Activated naive CD8-positive, alpha-beta T cell (primary cell): ENCODE data around the gene ZC3H7A.
"Not testable (repeated sequence)": the region's sequence is repeated elsewhere in the genome, so short reads cannot be mapped to it uniquely, and the experiment has no call there.

ENCODE experiments used
- H3K27ac Mint-ChIP-seq: one replicate; pipeline ENCODE4 v1.8.0; 2021; ENCODE audit warnings: mixed read lengths
- H3K27me3 Mint-ChIP-seq: one replicate; pipeline ENCODE4 v1.8.0; 2021; ENCODE audit warnings: mixed read lengths
- H3K36me3 Mint-ChIP-seq: one replicate; pipeline ENCODE4 v1.8.0; 2021; ENCODE audit warnings: mixed read lengths
- H3K4me1 Mint-ChIP-seq: one replicate; pipeline ENCODE4 v1.8.0; 2021; ENCODE audit warnings: low read depth, mixed read lengths
- H3K4me3 Mint-ChIP-seq: one replicate; pipeline ENCODE4 v1.8.0; 2021; ENCODE audit warnings: mild to moderate bottlenecking, mixed read lengths
- H3K9me3 Mint-ChIP-seq: one replicate; pipeline ENCODE4 v1.8.0; 2021; ENCODE audit warnings: low read depth, mixed read lengths

ZC3H7A gene

GRCh38 chr16:11793840-11794239, 3.2 kb downstream of the ZC3H7A start:
- H3K4me3 Mint-ChIP-seq = peak overlapping the region; percentile 90
- peak overlapping the region; percentile 67 for H3K27ac Mint-ChIP-seq
- H3K27me3 Mint-ChIP-seq = no peaks in the 10 kb centered on the region
- H3K36me3 Mint-ChIP-seq = no peaks in the 10 kb centered on the region
- no peaks in the 10 kb centered on the region for H3K9me3 Mint-ChIP-seq
- peaks cover 71% of the 10 kb centered on the region for H3K4me1 Mint-ChIP-seq

- peaks cover 69% of the 10 kb centered on the region for H3K4me1 Mint-ChIP-seq
- H3K4me3 Mint-ChIP-seq = peak overlapping the region; percentile 54
- peak overlapping the region; percentile 89 for H3K27ac Mint-ChIP-seq
- no peaks in the 10 kb centered on the region for H3K9me3 Mint-ChIP-seq
- no peaks in the 10 kb centered on the region for H3K27me3 Mint-ChIP-seq
- H3K36me3 Mint-ChIP-seq = peaks cover 4% of the 10 kb centered on the region
Measured at GRCh38 chr16:11792410-11793241, 4.4 kb downstream of the ZC3H7A start.

- Mint-ChIP-seq H3K27me3 (no peaks in the 10 kb centered on the region), H3K36me3 (peaks cover 7% of the 10 kb centered on the region), H3K4me3 (peak overlapping the region; percentile 8), H3K9me3 (no peaks in the 10 kb centered on the region), H3K4me1 (peaks cover 82% of the 10 kb centered on the region), H3K27ac (peak overlapping the region; percentile 88)
Measured at GRCh38 chr16:11791144-11791828, 5.8 kb downstream of the ZC3H7A start.

GRCh38 chr16:11788914-11789313, 8.1 kb downstream of the ZC3H7A start:
- peaks cover 76% of the 10 kb centered on the region for H3K4me1 Mint-ChIP-seq
- peaks cover 7% of the 10 kb centered on the region for H3K36me3 Mint-ChIP-seq
- no peak overlapping the region for H3K4me3 Mint-ChIP-seq
- H3K27me3 Mint-ChIP-seq = no peaks in the 10 kb centered on the region
- no peaks in the 10 kb centered on the region for H3K9me3 Mint-ChIP-seq
- peak overlapping the region; percentile 50 for H3K27ac Mint-ChIP-seq

GRCh38 chr16:11784980-11785599, 12.0 kb downstream of the ZC3H7A start:
- peaks cover 75% of the 10 kb centered on the region for H3K4me1 Mint-ChIP-seq
- not testable (repeated sequence) for H3K36me3 Mint-ChIP-seq, H3K27me3 Mint-ChIP-seq, H3K4me3 Mint-ChIP-seq, H3K9me3 Mint-ChIP-seq
- H3K27ac Mint-ChIP-seq = peak overlapping the region; percentile 97

- H3K4me3 Mint-ChIP-seq = not testable (repeated sequence)
Measured at GRCh38 chr16:11784381-11784780, 12.7 kb downstream of the ZC3H7A start.

GRCh38 chr16:11784038-11784369, 13.1 kb downstream of the ZC3H7A start:
- Mint-ChIP-seq H3K4me1 (peaks cover 72% of the 10 kb centered on the region), H3K27ac (peak overlapping the region; percentile 99), H3K4me3 (peak overlapping the region; percentile 87), H3K36me3 (peaks cover 7% of the 10 kb centered on the region), H3K9me3 (no peaks in the 10 kb centered on the region), H3K27me3 (no peaks in the 10 kb centered on the region)

More at GRCh38 chr16:11784381-11784780, 12.7 kb downstream of the ZC3H7A start:
- not testable (repeated sequence) for H3K36me3 Mint-ChIP-seq, H3K27me3 Mint-ChIP-seq, H3K9me3 Mint-ChIP-seq
- Mint-ChIP-seq H3K27ac (peak overlapping the region; percentile 75), H3K4me1 (peaks cover 73% of the 10 kb centered on the region)

GRCh38 chr16:11783319-11784037, 13.6 kb downstream of the ZC3H7A start:
- Mint-ChIP-seq H3K4me1 (peaks cover 68% of the 10 kb centered on the region), H3K9me3 (no peaks in the 10 kb centered on the region), H3K27ac (peak overlapping the region; percentile 99), H3K4me3 (peak overlapping the region; percentile 87), H3K36me3 (peaks cover 7% of the 10 kb centered on the region), H3K27me3 (no peaks in the 10 kb centered on the region)

GRCh38 chr16:11781773-11782172, 15.3 kb downstream of the ZC3H7A start:
- Mint-ChIP-seq H3K4me1 (peaks cover 53% of the 10 kb centered on the region), H3K4me3 (peak overlapping the region; percentile 87), H3K9me3 (no peaks in the 10 kb centered on the region), H3K36me3 (peaks cover 2% of the 10 kb centered on the region), H3K27ac (peak overlapping the region; percentile 99), H3K27me3 (no peaks in the 10 kb centered on the region)

GRCh38 chr16:11780991-11781680, 15.9 kb downstream of the ZC3H7A start:
- no peaks in the 10 kb centered on the region for H3K9me3 Mint-ChIP-seq
- peaks cover 46% of the 10 kb centered on the region for H3K4me1 Mint-ChIP-seq
- no peaks in the 10 kb centered on the region for H3K27me3 Mint-ChIP-seq
- peak overlapping the region; percentile 99 for H3K27ac Mint-ChIP-seq
- H3K4me3 Mint-ChIP-seq = no peak overlapping the region
- H3K36me3 Mint-ChIP-seq = no peaks in the 10 kb centered on the region

GRCh38 chr16:11779074-11779473, 18.0 kb downstream of the ZC3H7A start:
- H3K4me1 Mint-ChIP-seq = peaks cover 37% of the 10 kb centered on the region
- no peaks in the 10 kb centered on the region for H3K27me3 Mint-ChIP-seq
- H3K27ac Mint-ChIP-seq = no peak overlapping the region
- H3K36me3 Mint-ChIP-seq = no peaks in the 10 kb centered on the region
- no peak overlapping the region for H3K4me3 Mint-ChIP-seq
- H3K9me3 Mint-ChIP-seq = no peaks in the 10 kb centered on the region

- Mint-ChIP-seq H3K4me3 (no peak overlapping the region), H3K36me3 (peaks cover 10% of the 10 kb centered on the region), H3K27me3 (no peaks in the 10 kb centered on the region), H3K9me3 (no peaks in the 10 kb centered on the region), H3K27ac (peak overlapping the region; percentile 58), H3K4me1 (peaks cover 6% of the 10 kb centered on the region)
Measured at GRCh38 chr16:11774065-11774626, 22.9 kb downstream of the ZC3H7A start.

GRCh38 chr16:11768849-11769248, 28.2 kb downstream of the ZC3H7A start:
- peaks cover 9% of the 10 kb centered on the region for H3K4me1 Mint-ChIP-seq
- H3K27me3 Mint-ChIP-seq = no peaks in the 10 kb centered on the region
- H3K36me3 Mint-ChIP-seq = peaks cover 13% of the 10 kb centered on the region
- H3K4me3 Mint-ChIP-seq = peak overlapping the region; percentile 1
- no peaks in the 10 kb centered on the region for H3K9me3 Mint-ChIP-seq
- H3K27ac Mint-ChIP-seq = peak overlapping the region; percentile 36

- Mint-ChIP-seq H3K9me3 (no peaks in the 10 kb centered on the region), H3K4me3 (no peak overlapping the region), H3K4me1 (no peaks in the 10 kb centered on the region), H3K27ac (peak overlapping the region; percentile 58), H3K27me3 (no peaks in the 10 kb centered on the region), H3K36me3 (peaks cover 5% of the 10 kb centered on the region)
Measured at GRCh38 chr16:11762431-11762830, 34.6 kb downstream of the ZC3H7A start.
